ENCODE measurements around the gene RP2. TPM values are rescaled to one million over a fixed set of nuclear protein-coding genes. Genes with fewer than 3 reads are reported as not detected.
A peak's percentile ranks its signal among the peaks of the same experiment; 100 is the strongest.

The RP2 gene
- total RNA-seq, 1 donor from 2014 or later, result 25.0 TPM

DNA sequence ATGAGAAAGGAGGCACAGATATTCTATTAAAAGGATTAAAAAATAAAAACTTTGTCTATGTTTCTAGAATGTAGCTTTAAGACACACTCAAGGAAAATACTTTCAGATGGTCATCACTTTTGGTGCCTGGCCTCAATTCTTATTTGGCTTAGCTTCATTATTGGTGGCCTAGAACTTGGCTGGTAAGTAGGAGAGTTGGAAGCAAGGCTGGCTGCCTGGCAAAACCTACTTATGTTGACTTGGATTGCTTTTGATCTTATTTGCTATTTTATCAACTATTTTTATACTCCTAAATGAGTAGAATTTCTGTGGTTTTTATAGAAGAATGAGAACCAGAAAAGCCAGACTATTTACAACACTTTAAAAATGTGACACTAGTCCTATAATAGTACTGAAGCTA lies 40.1 kb downstream of the RP2 start:
- Histone ChIP-seq H3K4me2 (no peak overlapping the region), H3K27me3 (no peaks in the 10 kb centered on the region), H2AFZ (replicated peaks) (no peak overlapping the region), H3K4me1 (peaks cover 1% of the 10 kb centered on the region), H3K79me2 (ENCODE audit: low read depth) (no peaks in the 10 kb centered on the region), H3K9ac (no peak overlapping the region), H3F3A (ENCODE audit: low read depth) (no peaks in the 10 kb centered on the region), H3K4me3 (no peak overlapping the region), H3K36me3 (no peaks in the 10 kb centered on the region), H3K27ac (no peak overlapping the region), H3K9me3 (ENCODE audit: low read depth) (peaks cover 12% of the 10 kb centered on the region), H4K20me1 (ENCODE audit: low read depth) (no peaks in the 10 kb centered on the region)
- Mint-ChIP-seq H3K27me3 (ENCODE audit: insufficient read depth, low read depth) (no peaks in the 10 kb centered on the region), H3K4me1 (no peaks in the 10 kb centered on the region), H3K9me3 (no peaks in the 10 kb centered on the region), H3K4me3 (no peak overlapping the region), H3K27ac (no peak overlapping the region), H3K36me3 (peaks cover 2% of the 10 kb centered on the region)
- no peak for DNase-seq (ENCODE audit: low spot score)
- TF ChIP-seq, protein P1, sequence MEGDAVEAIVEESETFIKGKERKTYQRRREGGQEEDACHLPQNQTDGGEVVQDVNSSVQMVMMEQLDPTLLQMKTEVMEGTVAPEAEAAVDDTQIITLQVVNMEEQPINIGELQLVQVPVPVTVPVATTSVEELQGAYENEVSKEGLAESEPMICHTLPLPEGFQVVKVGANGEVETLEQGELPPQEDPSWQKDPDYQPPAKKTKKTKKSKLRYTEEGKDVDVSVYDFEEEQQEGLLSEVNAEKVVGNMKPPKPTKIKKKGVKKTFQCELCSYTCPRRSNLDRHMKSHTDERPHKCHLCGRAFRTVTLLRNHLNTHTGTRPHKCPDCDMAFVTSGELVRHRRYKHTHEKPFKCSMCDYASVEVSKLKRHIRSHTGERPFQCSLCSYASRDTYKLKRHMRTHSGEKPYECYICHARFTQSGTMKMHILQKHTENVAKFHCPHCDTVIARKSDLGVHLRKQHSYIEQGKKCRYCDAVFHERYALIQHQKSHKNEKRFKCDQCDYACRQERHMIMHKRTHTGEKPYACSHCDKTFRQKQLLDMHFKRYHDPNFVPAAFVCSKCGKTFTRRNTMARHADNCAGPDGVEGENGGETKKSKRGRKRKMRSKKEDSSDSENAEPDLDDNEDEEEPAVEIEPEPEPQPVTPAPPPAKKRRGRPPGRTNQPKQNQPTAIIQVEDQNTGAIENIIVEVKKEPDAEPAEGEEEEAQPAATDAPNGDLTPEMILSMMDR (IDR thresholded peaks at IDR 0.05), result no peak
- TF ChIP-seq EZH2 (IDR thresholded peaks at IDR 0.05), result no peak
- no peak for TF ChIP-seq EZH2phosphoT487 (IDR thresholded peaks at IDR 0.05)

DNA sequence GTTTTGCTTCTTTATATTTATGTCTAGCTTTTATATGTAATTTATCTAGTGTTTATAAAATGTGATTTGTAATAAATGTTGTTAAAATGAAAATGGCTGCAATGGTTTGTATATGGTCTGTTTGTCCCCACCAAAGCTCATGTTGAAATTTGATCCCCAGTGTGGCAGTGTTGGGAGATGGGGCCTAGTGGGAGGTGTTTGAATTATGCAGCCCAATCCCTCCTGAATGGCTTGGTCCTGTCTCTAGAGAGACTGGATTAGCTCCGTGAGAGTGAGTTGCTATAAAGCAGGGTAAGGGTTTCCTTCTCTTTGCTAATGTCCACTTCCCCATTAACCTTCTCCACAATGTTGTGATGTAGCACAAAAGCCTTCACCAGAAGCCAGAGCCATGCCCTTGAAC lies 45.4 kb downstream of the RP2 start:
- H2AFZ ChIP-seq (replicated peaks), result no peak overlapping the region
- no peaks in the 10 kb centered on the region for H3K36me3 ChIP-seq
- peaks cover 6% of the 10 kb centered on the region for H3F3A ChIP-seq (ENCODE audit: low read depth)
- no peaks in the 10 kb centered on the region for H4K20me1 ChIP-seq (ENCODE audit: low read depth)
- TF ChIP-seq EZH2 (IDR thresholded peaks at IDR 0.05) (no peak), EZH2phosphoT487 (IDR thresholded peaks at IDR 0.05) (no peak)
- TF ChIP-seq, protein P1 (IDR thresholded peaks at IDR 0.05), result no peak
- peak overlapping the region; percentile 53 for H3K4me2 ChIP-seq
- no peak overlapping the region for H3K27ac Mint-ChIP-seq
- H3K4me1 ChIP-seq, result peaks cover 9% of the 10 kb centered on the region
- no peak overlapping the region for H3K9ac ChIP-seq
- H3K27ac ChIP-seq, result peak overlapping the region; percentile 25
- no peaks in the 10 kb centered on the region for H3K27me3 ChIP-seq
- H3K4me3 ChIP-seq, result no peak overlapping the region
- no peaks in the 10 kb centered on the region for H3K9me3 Mint-ChIP-seq
- peaks cover 4% of the 10 kb centered on the region for H3K9me3 ChIP-seq (ENCODE audit: low read depth)
- no peak overlapping the region for H3K4me3 Mint-ChIP-seq
- H3K36me3 Mint-ChIP-seq, result peaks cover 2% of the 10 kb centered on the region
- DNase-seq (ENCODE audit: low spot score), result peak; percentile 61
- peaks cover 3% of the 10 kb centered on the region for H3K27me3 Mint-ChIP-seq (ENCODE audit: insufficient read depth, low read depth)
- no peaks in the 10 kb centered on the region for H3K79me2 ChIP-seq (ENCODE audit: low read depth)
- H3K4me1 Mint-ChIP-seq, result peaks cover 7% of the 10 kb centered on the region

DNA sequence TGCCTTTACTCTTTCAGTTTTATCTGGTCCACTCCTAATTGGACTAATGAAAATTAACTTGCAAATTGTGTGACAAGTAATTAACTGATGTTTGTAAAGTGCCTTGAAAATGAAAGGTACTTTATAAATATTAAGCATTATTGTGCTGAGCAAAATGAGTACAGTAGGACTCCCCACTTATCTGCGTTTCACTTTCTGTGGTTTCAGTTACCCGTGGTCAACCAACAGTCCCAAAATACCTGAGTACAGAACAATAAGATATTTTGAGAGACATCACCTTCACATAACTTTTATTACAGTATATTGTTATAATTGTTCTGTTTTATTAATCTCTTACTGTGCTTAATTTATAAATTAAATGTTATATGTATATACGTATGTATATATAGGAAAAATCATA lies 48.0 kb downstream of the RP2 start:
- Histone ChIP-seq H3K79me2 (ENCODE audit: low read depth) (no peaks in the 10 kb centered on the region), H3F3A (ENCODE audit: low read depth) (peaks cover 6% of the 10 kb centered on the region), H4K20me1 (ENCODE audit: low read depth) (no peaks in the 10 kb centered on the region), H3K27ac (no peak overlapping the region), H3K4me1 (peaks cover 9% of the 10 kb centered on the region), H3K9ac (no peak overlapping the region), H3K9me3 (ENCODE audit: low read depth) (no peaks in the 10 kb centered on the region), H2AFZ (replicated peaks) (no peak overlapping the region), H3K4me2 (no peak overlapping the region), H3K36me3 (no peaks in the 10 kb centered on the region), H3K27me3 (no peaks in the 10 kb centered on the region), H3K4me3 (no peak overlapping the region)
- Mint-ChIP-seq H3K27me3 (ENCODE audit: insufficient read depth, low read depth) (peaks cover 3% of the 10 kb centered on the region), H3K27ac (no peak overlapping the region), H3K9me3 (no peaks in the 10 kb centered on the region), H3K4me1 (peaks cover 7% of the 10 kb centered on the region), H3K36me3 (no peaks in the 10 kb centered on the region), H3K4me3 (no peak overlapping the region)
- TF ChIP-seq EZH2phosphoT487 (IDR thresholded peaks at IDR 0.05), result no peak
- no peak for TF ChIP-seq EZH2 (IDR thresholded peaks at IDR 0.05)
- TF ChIP-seq, protein P1 (IDR thresholded peaks at IDR 0.05), result no peak
- DNase-seq (ENCODE audit: low spot score), result no peak
